Measurements from ENCODE around the gene SMIM24.
"Not testable (repeated sequence)": the region's sequence is repeated elsewhere in the genome, so short reads cannot be mapped to it uniquely, and the experiment has no call there.

The SMIM24 gene

GRCh38 chr19:3480383-3481091 is at the start of gene SMIM24:
SMIM24 (minus strand) TSS chr19:3480525; CDS start chr19:3480463, 62 bp downstream.
- DNase-seq (ENCODE audit: low read depth), result no peak

DNA sequence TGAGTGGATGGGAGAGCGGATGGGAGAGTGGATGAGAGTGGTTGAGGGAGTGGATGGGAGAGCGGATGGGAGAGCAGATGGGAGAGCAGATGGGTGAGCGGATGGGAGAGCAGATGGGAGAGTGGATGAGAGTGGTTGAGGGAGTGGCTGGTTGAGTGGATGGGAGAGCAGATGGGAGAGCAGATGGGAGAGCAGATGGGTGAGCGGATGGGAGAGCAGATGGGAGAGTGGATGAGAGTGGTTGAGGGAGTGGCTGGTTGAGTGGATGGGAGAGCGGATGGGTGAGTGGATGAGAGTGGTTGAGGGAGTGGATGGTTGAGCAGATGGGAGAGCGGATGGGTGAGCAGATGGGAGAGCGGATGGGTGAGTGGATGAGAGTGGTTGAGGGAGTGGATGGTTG is 49.0 kb upstream of the SMIM24 start:
- not testable (repeated sequence) for DNase-seq (ENCODE audit: low read depth)

DNA sequence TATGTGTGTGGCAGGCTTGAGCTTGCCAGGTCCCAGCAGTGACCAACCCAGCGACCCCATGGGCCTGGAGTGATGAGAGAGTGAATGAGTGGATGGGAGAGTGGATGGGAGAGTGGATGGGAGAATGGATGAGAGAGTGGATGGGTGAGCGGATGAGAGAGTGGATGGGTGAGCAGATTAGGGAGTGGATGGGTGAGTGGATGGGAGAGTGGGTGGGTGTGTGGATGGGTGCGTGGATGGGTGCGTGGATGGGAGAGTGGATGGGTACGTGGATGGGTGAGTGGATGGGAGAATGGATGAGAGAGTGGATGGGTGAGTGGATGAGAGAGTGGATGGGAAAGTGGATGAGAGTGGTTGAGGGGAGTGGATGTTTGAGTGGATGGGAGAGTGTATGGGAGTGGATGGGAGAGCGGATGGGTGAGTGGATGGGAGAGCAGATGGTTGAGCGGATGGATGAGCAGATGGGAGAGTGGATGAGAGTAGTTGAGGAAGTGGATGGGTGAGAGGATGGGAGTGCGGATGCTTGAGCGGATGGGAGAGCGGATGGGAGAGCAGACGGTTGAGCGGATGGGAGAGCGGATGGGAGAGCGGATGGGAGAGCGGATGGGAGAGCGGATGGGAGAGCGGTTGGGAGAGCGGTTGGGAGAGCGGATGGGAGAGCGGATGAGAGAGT is 48.4 kb upstream of the SMIM24 start:
- no peak for DNase-seq (ENCODE audit: low read depth)

GRCh38 chr19:3528080-3528479 is 47.8 kb upstream of the SMIM24 start:
- DNase-seq (ENCODE audit: low read depth), result no peak

GRCh38 chr19:3527238-3527910 is 47.0 kb upstream of the SMIM24 start:
- DNase-seq (ENCODE audit: low read depth), result no peak

DNA sequence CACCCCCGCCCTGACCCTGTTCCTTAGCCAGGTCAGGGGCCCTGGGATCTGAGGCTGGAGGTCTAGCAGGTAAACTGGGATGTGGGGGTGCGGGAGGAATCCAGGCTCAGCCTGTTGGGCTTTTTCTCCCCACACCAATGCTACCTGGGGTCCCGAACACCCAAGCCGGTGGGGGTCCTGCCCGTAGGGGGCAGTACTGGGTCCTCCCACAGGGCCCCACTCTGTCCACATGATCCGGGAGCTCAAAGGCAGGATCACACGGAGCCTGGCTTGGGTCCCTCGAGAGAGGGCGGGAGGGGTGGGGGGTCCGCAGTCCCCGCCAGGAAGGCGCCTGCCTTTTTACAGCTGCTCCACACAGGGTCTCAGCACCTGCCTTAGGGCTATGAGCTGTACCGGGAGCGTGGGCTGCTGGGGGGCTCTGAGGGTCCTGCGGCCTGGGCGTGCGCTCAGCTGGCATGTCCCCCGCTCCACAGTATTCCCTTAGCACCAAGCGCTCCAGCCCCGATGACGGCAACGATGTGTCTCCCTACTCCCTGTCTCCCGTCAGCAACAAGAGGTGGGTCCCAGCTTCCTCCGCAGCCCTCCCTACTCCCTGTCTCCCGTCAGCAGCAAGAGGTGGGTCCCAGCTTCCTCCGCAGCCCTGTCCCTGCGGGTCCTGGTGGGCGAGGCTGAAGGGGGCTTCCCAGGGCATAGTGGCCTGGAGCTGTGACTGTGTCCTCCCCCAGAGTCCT is 46.3 kb upstream of the SMIM24 start:
- no peak for DNase-seq (ENCODE audit: low read depth)

- DNase-seq (ENCODE audit: low read depth), result no peak
Observed at GRCh38 chr19:3524904-3525451, 44.7 kb upstream of the SMIM24 start.

DNA sequence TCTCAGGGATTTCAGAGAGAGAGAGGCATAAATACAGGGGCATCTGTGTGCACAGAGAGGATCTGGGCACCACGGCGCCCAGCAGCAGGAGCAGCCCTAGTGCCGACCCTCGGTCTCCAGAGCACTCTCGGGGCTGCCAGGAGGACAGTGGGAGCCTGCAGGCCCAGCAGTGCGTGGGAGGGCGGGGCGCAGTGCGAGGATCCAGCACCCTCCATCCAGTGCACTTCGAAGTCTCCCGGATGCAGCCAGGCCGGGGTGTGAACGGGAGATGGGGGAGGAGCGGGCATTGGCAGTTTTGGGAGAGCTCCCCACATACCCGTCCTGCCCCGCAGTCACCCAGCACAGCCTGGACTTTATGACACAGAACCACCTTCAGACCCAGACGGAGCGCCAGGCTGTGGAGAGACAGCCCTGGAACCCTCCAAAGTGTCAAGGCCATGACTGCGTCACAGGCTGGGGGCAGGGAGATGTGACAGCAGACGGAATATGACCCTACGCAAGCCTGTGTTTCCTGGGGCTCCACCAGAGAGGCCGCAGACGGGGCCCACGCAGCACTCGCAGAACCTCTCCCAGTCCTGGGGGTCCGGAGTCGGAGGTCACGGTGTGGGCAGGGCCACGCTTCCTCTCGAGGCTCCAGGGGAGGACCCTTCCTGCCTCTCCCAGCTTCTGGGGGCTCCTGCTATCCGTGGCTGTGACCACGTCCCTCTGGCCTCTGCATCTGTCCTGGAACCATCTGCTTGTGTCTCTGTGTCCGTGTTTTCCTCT is 43.9 kb upstream of the SMIM24 start:
- DNase-seq (ENCODE audit: low read depth), result no peak

- DNase-seq (ENCODE audit: low read depth), result no peak
Observed at GRCh38 chr19:3523361-3524077, 43.2 kb upstream of the SMIM24 start.

GRCh38 chr19:3522421-3523360 is 42.4 kb upstream of the SMIM24 start:
- DNase-seq (ENCODE audit: low read depth), result no peak

DNA sequence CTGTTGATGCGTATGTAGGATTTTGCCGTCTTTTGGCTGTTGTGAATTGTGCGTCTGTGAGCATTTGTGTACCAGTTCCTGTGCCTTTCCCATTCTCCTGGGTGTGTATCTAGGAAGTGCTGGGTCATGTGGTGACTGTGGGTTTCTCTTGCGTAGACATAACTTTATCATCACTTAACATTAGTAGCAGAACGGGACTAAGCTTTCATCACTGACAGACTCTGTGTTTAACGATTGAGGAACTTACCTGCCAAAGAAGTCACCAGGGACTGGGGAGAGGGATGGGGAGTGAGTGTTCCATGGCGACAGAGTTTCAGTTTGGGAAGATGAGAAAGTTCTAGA is 40.8 kb upstream of the SMIM24 start:
- DNase-seq (ENCODE audit: low read depth), result no peak

GRCh38 chr19:3520166-3521103 is 40.1 kb upstream of the SMIM24 start:
- DNase-seq (ENCODE audit: low read depth), result no peak

DNA sequence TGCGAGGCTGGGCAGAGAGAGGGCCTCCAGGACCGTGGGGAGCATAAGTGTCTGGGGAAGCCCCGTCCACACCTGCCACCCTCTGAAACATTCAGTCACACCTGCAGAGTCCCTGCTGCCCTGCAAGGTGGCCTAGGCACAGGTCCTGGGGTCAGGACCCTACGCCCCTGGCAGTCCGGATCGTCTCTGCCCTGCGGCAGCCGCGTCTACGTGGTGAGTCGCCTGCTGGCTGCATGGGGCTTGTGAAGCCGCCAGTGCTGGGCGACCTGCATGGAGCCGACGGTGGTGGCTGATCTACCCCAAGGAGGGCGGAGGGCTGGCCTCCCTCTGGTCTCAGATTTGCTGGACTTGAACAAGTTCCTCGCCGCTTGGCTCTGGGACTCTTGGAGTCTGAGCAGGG is 38.8 kb upstream of the SMIM24 start:
- DNase-seq (ENCODE audit: low read depth), result no peak

- DNase-seq (ENCODE audit: low read depth), result no peak
Observed at GRCh38 chr19:3518659-3519058, 38.3 kb upstream of the SMIM24 start.

- DNase-seq (ENCODE audit: low read depth), result no peak
Observed at GRCh38 chr19:3518255-3518654, 37.9 kb upstream of the SMIM24 start.

DNA sequence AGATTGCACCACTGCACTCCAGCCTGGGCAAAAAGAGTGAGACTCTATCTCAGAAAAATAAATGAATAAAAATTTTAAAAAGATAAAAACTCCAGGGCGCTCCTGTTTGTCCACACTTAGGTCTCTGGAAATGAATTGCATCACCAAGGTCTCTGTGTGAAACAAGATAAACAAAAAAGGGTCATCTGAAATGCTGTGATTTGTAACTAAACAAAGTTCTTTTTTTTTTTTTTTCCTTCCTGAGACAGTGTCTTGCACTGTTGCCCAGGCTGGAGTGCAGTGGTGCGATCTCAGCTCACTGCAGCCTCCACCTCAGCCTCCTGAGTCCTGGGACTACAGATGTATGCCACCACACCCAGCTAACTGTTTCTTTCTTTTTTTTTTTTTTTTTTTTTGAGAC is 37.3 kb upstream of the SMIM24 start:
- no peak for DNase-seq (ENCODE audit: low read depth)

GRCh38 chr19:3516675-3517207 is 36.4 kb upstream of the SMIM24 start:
- no peak for DNase-seq (ENCODE audit: low read depth)

DNA sequence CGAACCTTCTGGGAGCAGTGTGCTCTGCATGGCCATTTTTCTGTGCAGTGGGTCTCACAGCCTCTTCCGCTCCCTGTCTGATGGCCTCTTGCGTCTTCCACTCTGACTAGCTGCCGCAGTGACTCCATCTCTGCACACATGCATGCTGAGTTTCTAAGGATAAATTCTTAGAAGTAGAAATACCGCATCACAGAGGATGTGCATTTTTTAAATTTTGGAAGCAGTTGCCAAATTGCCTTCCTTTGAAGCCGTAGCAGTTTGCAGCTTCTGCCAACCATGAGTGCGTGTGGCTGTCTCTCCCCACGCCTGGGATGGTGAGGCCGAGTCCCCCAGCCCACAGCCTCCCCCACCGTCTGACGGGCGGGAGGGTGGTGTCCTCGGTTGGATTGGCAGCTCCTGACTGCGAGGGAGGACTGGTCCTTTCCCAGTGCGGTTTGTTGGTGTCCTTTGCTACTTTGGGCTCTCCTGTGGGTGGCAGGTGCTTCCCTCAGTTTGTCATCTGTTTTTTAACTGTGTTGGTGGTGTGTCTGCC is 35.6 kb upstream of the SMIM24 start:
- DNase-seq (ENCODE audit: low read depth), result no peak

Measured in activated T-cell treated with anti-CD3 and anti-CD28 coated beads for 24 hours (primary cell).